HG03342 (cell line): ENCODE results near the gene CD8B.

Experiments
- ATAC-seq: cut with Tn5 transposase; IDR thresholded peaks from one replicate; pipeline ENCODE4 v1.9.1; 2021; ENCODE audit warnings: mild to moderate bottlenecking, moderate library complexity; ENCODE audit not compliant: unreplicated experiment

CD8B gene

DNA sequence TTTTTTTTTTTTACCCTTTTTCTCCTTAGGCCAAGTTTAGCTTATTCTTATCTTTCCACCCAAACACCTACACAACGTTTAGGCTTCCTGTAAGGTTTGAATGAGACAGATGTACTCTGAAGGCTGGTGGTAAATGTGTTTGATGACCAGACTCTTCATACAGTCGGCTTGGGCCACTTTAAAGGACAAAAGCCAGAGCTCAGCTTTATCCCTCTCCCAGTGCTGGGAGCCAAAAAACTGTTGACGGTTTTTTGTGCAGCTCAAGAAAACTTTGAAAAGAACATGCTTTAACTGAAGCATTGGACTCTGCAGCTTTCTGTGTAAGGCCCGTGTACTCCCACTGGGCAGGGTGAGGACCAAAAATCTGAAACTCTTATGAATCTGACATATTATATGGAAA lies 86.3 kb downstream of the CD8B start:
- ATAC-seq: no peak

DNA sequence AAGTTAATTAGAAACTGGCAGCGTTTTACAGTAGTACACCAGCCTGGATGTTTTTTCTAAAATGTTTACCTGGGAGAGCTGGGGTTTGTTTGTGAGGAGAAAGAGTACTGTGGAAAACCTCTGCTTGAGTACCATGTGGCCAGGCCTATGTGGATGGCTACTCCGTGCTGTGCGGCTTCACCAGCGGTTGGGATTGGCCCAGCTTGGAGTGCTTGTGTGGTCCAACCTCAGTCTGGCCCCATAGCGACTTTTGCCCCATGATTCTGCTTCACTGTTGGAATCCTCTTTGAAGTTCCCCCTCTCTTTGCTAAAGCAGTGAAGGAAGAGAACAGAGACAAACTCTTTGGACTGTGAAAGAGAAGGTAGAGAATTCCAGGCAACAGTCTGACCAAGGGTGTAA lies 86.8 kb downstream of the CD8B start:
- no peak for ATAC-seq

DNA sequence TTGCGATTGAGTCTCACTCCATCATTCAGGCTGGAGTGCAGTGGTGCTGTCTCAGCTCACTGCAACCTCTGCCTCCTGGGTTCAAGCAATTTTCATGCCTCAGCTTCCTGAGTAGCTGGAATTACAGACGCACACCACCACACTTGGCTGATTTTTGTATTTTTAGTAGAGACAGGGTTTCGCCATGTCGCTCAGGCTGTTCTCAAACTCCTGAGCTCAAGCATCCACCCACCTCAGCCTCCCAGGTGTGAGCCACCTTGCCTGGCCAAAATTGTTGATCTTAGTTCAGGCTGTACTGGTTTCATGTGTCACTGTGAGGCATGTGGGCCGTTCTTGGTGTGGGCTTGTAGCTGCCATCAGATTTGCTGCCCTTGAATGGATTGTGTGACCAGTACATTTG lies 89.1 kb downstream of the CD8B start:
- no peak for ATAC-seq

DNA sequence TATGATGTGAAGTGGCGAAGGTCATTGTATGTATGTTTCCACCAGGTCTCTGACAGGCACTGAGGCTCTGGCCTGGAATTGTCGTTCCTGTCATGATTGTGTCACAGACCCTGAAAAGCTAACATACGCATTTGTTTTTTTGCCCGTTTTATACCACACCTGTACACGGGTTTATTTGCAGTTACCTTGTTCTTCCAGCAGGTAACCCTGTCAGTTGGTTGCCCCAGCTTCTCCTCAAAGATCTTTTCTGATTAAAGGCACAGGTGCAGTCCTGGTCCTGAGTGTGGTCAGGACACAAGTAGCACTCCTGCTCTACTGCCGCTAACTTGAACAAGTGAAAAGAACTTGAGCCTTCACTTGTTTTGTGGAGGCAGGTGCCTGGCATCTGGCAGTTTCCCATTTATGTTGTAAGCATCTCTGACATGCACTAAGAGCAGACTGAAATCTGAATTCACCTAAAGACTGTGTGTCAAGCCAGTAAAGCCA lies 90.8 kb downstream of the CD8B start:
- no peak for ATAC-seq

DNA sequence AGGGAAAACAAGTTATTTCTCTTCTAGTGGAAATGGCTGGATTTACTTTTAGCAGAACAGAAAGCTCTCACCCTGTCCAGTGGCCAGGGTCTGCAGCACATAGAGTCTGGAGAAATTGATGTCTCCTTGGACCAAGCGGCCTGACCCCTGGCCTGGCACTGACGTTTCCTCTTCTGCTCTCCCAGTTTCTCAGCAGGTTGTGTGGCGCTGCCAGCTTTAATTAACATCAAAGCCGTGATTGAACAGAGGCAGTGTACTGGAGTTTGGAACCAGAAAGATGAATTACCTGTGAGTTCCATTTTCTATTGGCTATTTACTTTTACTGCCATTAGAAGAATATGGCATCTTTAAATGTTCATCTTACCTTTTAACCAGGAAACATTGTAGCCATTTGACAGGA lies 91.8 kb downstream of the CD8B start:
- no peak for ATAC-seq

DNA sequence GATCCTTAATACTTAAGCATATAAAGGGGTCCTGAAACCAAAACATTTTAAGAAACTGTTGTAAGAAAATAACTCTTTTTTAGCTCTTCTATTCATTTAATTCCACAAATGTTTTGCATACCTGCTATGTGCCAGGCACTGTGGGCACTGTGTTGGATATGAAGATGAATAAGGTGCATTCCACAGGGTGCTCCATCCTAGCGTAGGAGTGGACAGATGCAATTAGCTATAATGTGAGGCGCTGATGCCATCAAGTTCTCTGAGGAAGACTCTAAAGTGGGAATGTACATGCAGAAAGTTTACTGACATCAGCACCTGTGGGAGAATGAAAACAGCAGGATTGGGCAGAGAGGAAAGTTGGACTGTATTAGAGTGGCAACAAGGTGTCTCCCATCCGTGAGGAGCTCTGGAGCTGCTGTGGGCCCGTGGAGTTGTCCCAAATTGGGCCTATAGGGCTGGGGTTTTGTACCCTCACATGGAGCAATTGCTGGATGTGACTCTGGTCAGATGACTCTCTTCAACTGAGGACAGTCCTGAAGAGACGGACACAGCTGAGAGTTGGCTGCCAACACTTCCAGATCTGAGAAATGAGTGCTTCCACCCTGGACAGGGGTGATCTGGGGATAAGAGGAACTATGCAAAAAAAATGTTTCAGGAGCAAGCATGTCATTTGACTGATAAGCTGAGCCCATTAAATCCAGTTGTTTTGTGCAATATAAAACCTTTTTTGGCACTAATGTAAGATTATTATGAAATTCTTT lies 93.3 kb downstream of the CD8B start:
- ATAC-seq: no peak
